CD4-positive, alpha-beta T cell treated with Interleukin-12 subunit alpha and Interleukin-12 subunit beta, for 1 hour (primary cell): ENCODE results near the gene AKT3.
"Not testable (repeated sequence)": the region's sequence is repeated elsewhere in the genome, so short reads cannot be mapped to it uniquely, and the experiment has no call there.

Source experiments
- DNase-seq: peaks from one replicate; pipeline ENCODE4 v3.0.0-alpha.2; 2020

AKT3 gene

GRCh38 chr1:243841507-243841906, 8.5 kb downstream of the AKT3 start:
- DNase-seq: no peak

- DNase-seq: peak; percentile 54
These were observed 12.0 kb downstream of the AKT3 start for GRCh38 chr1:243837907-243838535.

- DNase-seq: no peak
These were observed 15.9 kb downstream of the AKT3 start for GRCh38 chr1:243834130-243834529.

- DNase-seq: no peak
These were observed 18.6 kb downstream of the AKT3 start for GRCh38 chr1:243831463-243831862.

- DNase-seq: no peak
These were observed 22.8 kb downstream of the AKT3 start for GRCh38 chr1:243827206-243827605.

- DNase-seq: not testable (repeated sequence)
These were observed 25.1 kb downstream of the AKT3 start for GRCh38 chr1:243824907-243825306.

GRCh38 chr1:243821177-243821680, 28.8 kb downstream of the AKT3 start:
- no peak for DNase-seq

- no peak for DNase-seq
These were observed 30.6 kb downstream of the AKT3 start for GRCh38 chr1:243819438-243819839.

GRCh38 chr1:243818978-243819377, 31.1 kb downstream of the AKT3 start:
- DNase-seq: no peak

GRCh38 chr1:243814718-243815117, 35.3 kb downstream of the AKT3 start:
- no peak for DNase-seq

GRCh38 chr1:243807346-243807745, 42.7 kb downstream of the AKT3 start:
- DNase-seq: peak; percentile 17

GRCh38 chr1:243806310-243806709, 43.7 kb downstream of the AKT3 start:
- no peak for DNase-seq

- DNase-seq: no peak
These were observed 47.3 kb downstream of the AKT3 start for GRCh38 chr1:243802736-243803135.

GRCh38 chr1:243801378-243801777, 48.7 kb downstream of the AKT3 start:
- DNase-seq: no peak

- DNase-seq: no peak
These were observed 50.1 kb downstream of the AKT3 start for GRCh38 chr1:243799908-243800307.

GRCh38 chr1:243798726-243799125, 51.3 kb downstream of the AKT3 start:
- DNase-seq: no peak

GRCh38 chr1:243796016-243796415, 54.0 kb downstream of the AKT3 start:
- no peak for DNase-seq

GRCh38 chr1:243793298-243793697, 56.7 kb downstream of the AKT3 start:
- no peak for DNase-seq

- no peak for DNase-seq
These were observed 57.2 kb downstream of the AKT3 start for GRCh38 chr1:243792891-243793290.

GRCh38 chr1:243792401-243792800, 57.6 kb downstream of the AKT3 start:
- DNase-seq: no peak

- no peak for DNase-seq
These were observed 58.3 kb downstream of the AKT3 start for GRCh38 chr1:243791586-243792267.

GRCh38 chr1:243790404-243790803, 59.6 kb downstream of the AKT3 start:
- no peak for DNase-seq

GRCh38 chr1:243786531-243786930, 63.5 kb downstream of the AKT3 start:
- no peak for DNase-seq

GRCh38 chr1:243784506-243784905, 65.5 kb downstream of the AKT3 start:
- no peak for DNase-seq

GRCh38 chr1:243783714-243784113, 66.3 kb downstream of the AKT3 start:
- DNase-seq: no peak
